Activated T-cell treated with anti-CD3 and anti-CD28 coated beads, Interleukin-2, amount 50 U/mL, for 4 hours (primary cell): Measurements from ENCODE around the gene ABO. TPM values are rescaled to one million over a fixed set of nuclear protein-coding genes. Genes with fewer than 3 reads are reported as not detected.
"Not testable (repeated sequence)": the region's sequence is repeated elsewhere in the genome, so short reads cannot be mapped to it uniquely, and the experiment has no call there.

Experiments
- ATAC-seq, 2 donors: fragments of 200-7000 bp; cut with Tn5 transposase; one replicate each; pipeline ENCODE4 v1.10.0; 2021
- DNase-seq: peaks from one replicate; pipeline ENCODE4 v3.0.0-alpha.2; 2020
- H3K27me3 Mint-ChIP-seq: one replicate; pipeline ENCODE4 v1.8.0; 2021; ENCODE audit warnings: low read depth, mixed read lengths
- H3K36me3 Mint-ChIP-seq: one replicate; pipeline ENCODE4 v1.8.0; 2022; ENCODE audit warnings: mixed read lengths; ENCODE audit not compliant: insufficient read depth
- H3K4me1 Mint-ChIP-seq: one replicate; pipeline ENCODE4 v1.8.0; 2021; ENCODE audit warnings: low read depth, mixed read lengths
- H3K4me3 Mint-ChIP-seq: one replicate; pipeline ENCODE4 v1.8.0; 2021; ENCODE audit warnings: mild to moderate bottlenecking, moderate library complexity, mixed read lengths
- H3K9me3 Mint-ChIP-seq: one replicate; pipeline ENCODE4 v1.8.0; 2021; ENCODE audit warnings: mixed read lengths
- total RNA-seq, 3 donors: library from RNA; stranded (reverse); gene quantifications; one replicate each; pipeline ENCODE4 v1.2.1, GENCODE V29; 2021

ABO gene
- total RNA-seq = under 1 TPM in 1 of 3 donors, not detected in 2; 0.08 TPM

GRCh38 chr9:133275105-133276000, at the start of gene ABO:
Gene ABO (minus strand): TSS chr9:133275201.
- H3K4me3 Mint-ChIP-seq = no peak within 1 kb of the TSS
- peaks cover 2% of the 10 kb centered on the region for H3K4me1 Mint-ChIP-seq
- no peaks in the 10 kb centered on the region for H3K36me3 Mint-ChIP-seq
- ATAC-seq (peak; percentile 18 to 25), DNase-seq (no peak)
- H3K9me3 Mint-ChIP-seq = no peaks in the 10 kb centered on the region
- H3K27me3 Mint-ChIP-seq = peaks cover 52% of the 10 kb centered on the region

DNA sequence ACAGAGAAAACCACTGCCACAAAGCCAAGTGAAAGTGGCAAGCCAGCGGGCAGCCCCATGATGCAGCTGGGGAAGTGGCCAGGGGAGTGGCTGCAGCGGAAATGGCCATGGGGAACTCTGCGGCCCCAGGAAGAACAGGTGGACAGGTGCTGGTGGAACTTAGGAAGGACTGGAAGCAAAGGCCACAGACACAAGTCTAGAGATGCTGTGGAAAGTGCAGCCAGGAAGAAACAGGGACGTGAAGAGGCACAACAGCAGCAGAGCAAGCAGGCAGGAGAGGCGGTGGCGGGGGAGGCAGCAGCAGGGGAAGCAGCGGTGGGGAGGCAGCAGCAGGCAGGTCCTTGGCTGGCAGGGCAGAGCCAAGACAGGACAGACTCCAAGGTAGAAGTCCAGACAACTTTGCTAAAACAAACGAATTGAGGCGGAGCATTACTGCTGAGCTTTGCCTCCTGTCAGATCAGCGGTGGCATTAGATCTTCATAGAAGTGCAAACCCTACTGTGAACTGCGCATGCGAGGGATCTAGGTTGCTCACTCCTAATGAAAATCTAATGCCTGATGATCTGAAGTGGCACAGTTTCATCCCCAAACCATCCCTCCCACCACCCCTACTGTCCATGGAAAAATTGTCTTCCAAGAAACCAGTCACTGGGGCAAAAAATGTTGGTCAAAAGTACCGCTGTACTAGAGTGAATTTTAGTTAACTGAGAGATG, 49.1 kb upstream of the ABO start:
- Mint-ChIP-seq H3K4me1 (no peaks in the 10 kb centered on the region), H3K27me3 (peaks cover 2% of the 10 kb centered on the region), H3K9me3 (no peaks in the 10 kb centered on the region), H3K4me3 (no peak overlapping the region), H3K36me3 (peaks cover 9% of the 10 kb centered on the region)
- no peak for DNase-seq
- ATAC-seq = no peak

DNA sequence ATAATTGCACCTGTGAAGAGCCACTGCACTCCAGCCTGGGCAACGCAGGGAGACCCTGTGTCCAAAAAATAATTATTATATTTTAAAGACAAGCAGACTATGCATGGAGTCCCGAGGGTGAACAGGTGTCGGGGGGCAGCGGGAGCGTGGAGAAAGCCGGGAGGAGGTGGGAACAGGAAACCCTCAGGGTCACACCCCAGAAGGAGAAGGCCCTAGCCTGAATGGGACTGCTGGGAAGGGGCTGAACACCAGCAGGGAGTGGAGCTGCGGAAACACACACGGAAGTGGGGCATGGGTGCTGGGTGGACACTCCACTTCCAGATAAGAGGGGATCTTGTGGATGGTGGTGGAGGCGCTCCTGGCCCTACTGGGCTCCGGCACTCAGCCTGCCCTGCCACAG, 48.2 kb upstream of the ABO start:
- ATAC-seq = no peak
- peaks cover 3% of the 10 kb centered on the region for H3K36me3 Mint-ChIP-seq

GRCh38 chr9:133322701-133323100, 47.7 kb upstream of the ABO start:
- no peaks in the 10 kb centered on the region for H3K4me1 Mint-ChIP-seq
- peaks cover 2% of the 10 kb centered on the region for H3K36me3 Mint-ChIP-seq
- no peaks in the 10 kb centered on the region for H3K9me3 Mint-ChIP-seq
- peaks cover 4% of the 10 kb centered on the region for H3K27me3 Mint-ChIP-seq
- ATAC-seq = no peak
- H3K4me3 Mint-ChIP-seq = no peak overlapping the region
- no peak for DNase-seq

More for the DNA sequence above, 48.2 kb upstream of the ABO start:
- Mint-ChIP-seq H3K27me3 (peaks cover 4% of the 10 kb centered on the region), H3K4me3 (no peak overlapping the region), H3K4me1 (no peaks in the 10 kb centered on the region), H3K9me3 (no peaks in the 10 kb centered on the region)
- no peak for DNase-seq

- ATAC-seq = no peak
- DNase-seq = no peak
- Mint-ChIP-seq H3K4me1 (no peaks in the 10 kb centered on the region), H3K27me3 (peaks cover 4% of the 10 kb centered on the region), H3K36me3 (no peaks in the 10 kb centered on the region), H3K9me3 (no peaks in the 10 kb centered on the region), H3K4me3 (no peak overlapping the region)
Observed at GRCh38 chr9:133321411-133321935, 46.5 kb upstream of the ABO start.

DNA sequence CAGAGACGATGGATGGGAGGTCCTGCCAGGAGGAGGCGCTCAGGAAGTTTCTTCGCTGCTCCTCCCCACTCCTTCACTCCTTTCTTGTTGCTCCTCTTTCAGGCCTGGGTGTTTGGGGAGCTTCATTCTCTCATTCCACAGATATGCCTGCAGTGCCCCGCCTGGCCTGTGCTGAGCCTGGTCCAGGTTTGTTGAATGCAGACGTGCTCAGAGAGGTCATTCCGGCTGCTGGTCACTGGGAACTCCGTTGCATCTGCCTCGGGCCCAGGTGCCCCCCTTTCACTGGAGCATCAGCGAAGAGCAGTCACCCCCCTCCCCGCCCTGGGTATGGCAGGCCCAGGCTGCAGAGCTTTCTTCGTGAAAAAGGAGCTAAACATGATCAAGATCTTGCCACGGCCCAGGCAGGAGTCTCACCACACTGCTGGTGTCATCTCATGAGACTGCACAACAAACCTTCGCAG, 45.5 kb upstream of the ABO start:
- H3K4me3 Mint-ChIP-seq = no peak overlapping the region
- no peaks in the 10 kb centered on the region for H3K4me1 Mint-ChIP-seq
- no peaks in the 10 kb centered on the region for H3K36me3 Mint-ChIP-seq
- DNase-seq (no peak), ATAC-seq (no peak)
- peaks cover 5% of the 10 kb centered on the region for H3K27me3 Mint-ChIP-seq
- no peaks in the 10 kb centered on the region for H3K9me3 Mint-ChIP-seq

GRCh38 chr9:133317551-133317950, 42.5 kb upstream of the ABO start:
- not testable (repeated sequence) for ATAC-seq, H3K4me1 Mint-ChIP-seq, H3K4me3 Mint-ChIP-seq, H3K27me3 Mint-ChIP-seq, H3K9me3 Mint-ChIP-seq, DNase-seq, H3K36me3 Mint-ChIP-seq

DNA sequence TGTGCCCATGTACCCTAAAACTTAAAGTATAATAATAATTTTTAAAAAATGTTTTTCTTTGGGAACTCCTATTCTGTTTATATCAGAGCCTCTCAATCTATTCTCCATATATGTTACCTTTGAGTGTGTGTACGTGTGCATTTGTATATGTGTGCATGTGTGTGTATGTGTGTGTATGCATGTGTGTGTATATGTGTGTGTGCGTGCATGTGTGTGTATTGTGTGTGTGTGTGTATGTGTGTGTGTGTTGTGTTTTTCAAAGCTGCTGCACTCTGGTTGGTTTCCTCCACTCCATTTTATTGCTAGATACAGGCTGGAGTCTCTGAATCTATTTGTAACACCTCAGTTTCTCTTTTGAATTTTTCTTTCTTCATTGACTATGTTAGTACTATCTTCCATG, 41.0 kb upstream of the ABO start:
- no peak for ATAC-seq
- no peaks in the 10 kb centered on the region for H3K4me1 Mint-ChIP-seq
- no peaks in the 10 kb centered on the region for H3K36me3 Mint-ChIP-seq
- H3K27me3 Mint-ChIP-seq = peaks cover 5% of the 10 kb centered on the region
- DNase-seq = no peak
- no peaks in the 10 kb centered on the region for H3K9me3 Mint-ChIP-seq
- H3K4me3 Mint-ChIP-seq = no peak overlapping the region

DNA sequence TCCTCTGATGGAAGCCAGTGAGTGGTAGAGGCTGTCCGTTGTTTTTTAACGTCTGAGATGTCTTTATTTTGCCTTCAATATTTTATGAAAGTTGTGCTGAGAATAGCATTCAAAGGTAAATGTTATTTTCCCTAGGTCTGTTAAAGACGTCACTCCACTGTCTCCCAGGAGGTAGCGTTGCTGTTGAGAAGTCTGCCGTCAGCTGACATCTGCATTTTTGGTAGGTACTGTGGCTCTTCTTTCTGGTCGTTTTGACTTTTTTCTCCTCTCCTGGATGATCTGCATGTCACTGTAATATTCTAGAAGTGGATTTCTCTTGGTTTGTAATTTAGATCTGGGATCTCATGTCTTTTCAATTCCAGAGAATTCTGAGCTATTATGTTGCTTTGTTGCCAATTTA, 34.6 kb upstream of the ABO start:
- ATAC-seq = no peak
- Mint-ChIP-seq H3K4me3 (no peak overlapping the region), H3K36me3 (no peaks in the 10 kb centered on the region), H3K27me3 (peaks cover 19% of the 10 kb centered on the region), H3K4me1 (no peaks in the 10 kb centered on the region), H3K9me3 (no peaks in the 10 kb centered on the region)
- DNase-seq = no peak

GRCh38 chr9:133307301-133307700, 32.3 kb upstream of the ABO start:
- Mint-ChIP-seq H3K27me3 (peaks cover 19% of the 10 kb centered on the region), H3K4me3 (no peak overlapping the region), H3K4me1 (no peaks in the 10 kb centered on the region), H3K9me3 (no peaks in the 10 kb centered on the region), H3K36me3 (no peaks in the 10 kb centered on the region)
- ATAC-seq (no peak), DNase-seq (no peak)

DNA sequence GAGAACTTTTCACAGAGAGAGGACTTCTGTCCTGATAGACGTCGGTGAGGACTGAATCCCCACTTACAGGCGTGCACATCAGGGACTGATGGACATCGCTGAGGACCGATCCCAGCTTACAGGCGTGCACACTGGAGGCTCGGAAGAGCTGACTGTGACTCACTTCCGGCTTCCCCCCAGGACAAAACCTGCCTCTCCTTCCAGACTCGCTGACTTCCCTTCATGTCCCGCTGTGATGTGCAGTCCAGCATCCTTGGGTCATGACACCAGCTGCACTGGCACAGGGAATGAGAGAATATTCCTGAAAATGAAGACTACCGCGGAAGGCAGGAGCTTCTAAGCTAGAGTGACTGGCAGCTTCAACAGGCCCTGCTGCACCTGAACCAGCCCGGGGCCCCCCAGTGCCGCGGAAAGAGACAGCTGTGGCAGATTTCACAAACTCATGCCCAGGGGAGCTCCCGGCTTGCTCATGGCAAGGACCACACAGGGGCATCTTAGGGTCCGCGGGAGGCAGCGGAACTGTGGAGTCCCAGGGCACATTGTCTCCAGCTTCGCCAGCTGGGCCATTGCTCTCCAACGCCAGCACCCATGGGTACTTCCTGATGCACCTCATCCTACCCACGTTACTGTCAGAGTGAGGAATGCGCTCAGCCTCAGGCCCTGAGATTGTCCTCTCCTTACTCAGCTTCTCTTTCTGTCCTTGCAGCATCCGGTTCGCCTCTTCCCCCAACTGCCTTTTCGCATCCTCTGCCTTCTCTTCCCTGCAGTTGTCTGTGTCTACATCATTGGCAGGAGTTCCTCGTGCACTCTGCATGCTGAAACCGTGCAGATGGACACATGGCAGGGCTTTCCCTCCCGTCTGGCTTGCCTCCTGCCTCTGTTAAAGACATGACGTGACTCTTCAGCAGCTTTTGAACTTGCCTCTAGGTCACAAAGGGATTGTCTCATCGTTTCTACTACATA, 31.5 kb upstream of the ABO start:
- no peak for ATAC-seq

GRCh38 chr9:133305731-133306130, 30.7 kb upstream of the ABO start:
- DNase-seq (no peak), ATAC-seq (no peak)
- H3K9me3 Mint-ChIP-seq = no peaks in the 10 kb centered on the region
- peaks cover 19% of the 10 kb centered on the region for H3K27me3 Mint-ChIP-seq
- no peaks in the 10 kb centered on the region for H3K36me3 Mint-ChIP-seq
- H3K4me3 Mint-ChIP-seq = no peak overlapping the region
- no peaks in the 10 kb centered on the region for H3K4me1 Mint-ChIP-seq

More for the DNA sequence above, 31.5 kb upstream of the ABO start:
- H3K9me3 Mint-ChIP-seq = no peaks in the 10 kb centered on the region
- H3K36me3 Mint-ChIP-seq = no peaks in the 10 kb centered on the region
- H3K4me3 Mint-ChIP-seq = no peak overlapping the region
- DNase-seq = no peak
- H3K27me3 Mint-ChIP-seq = peaks cover 19% of the 10 kb centered on the region
- H3K4me1 Mint-ChIP-seq = no peaks in the 10 kb centered on the region

DNA sequence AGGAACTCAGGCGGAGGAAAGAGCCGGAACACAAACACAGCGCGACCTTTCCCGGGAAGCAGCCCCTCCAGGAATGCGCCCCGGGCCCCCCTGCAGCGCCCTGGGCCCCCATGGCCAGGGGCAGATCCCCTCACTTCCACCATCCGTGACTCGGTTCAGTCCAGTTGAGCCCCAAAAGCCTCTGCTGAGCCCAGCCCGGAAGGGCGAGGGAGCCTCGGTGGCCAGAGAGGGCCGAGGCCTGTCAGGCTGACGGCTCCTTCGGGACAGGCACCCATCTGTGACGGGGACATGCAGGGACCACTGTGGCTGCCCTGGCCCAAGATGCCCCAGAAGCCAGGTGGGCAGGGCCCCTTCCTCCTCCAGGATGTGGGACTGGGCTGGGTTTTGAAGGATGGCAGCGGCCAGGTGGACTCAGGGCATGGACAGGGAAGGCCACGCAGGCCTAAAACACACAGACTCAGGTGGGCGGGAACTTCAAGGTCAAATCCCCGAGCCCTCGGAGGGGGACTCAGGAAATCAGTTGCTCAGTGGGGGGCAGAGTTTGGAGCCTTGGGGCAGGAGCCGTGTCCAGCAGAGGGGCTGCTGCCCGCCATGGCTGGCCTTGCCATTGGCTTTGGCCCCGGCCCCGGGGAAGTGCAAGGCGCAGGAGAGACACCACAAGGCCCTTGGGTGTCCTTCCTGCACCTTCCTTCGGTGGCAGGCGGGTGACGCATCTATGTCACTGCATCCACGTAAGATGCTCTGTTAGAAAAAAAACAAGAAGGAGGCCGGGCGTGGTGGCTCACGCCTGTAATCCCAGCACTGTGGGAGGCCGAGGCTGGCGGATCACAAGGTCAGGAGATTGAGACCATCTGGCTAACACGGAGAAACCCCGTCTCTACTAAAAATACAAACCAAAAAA, 29.7 kb upstream of the ABO start:
- no peaks in the 10 kb centered on the region for H3K4me1 Mint-ChIP-seq
- H3K36me3 Mint-ChIP-seq = no peaks in the 10 kb centered on the region
- ATAC-seq = no peak
- H3K27me3 Mint-ChIP-seq = peaks cover 15% of the 10 kb centered on the region
- H3K9me3 Mint-ChIP-seq = no peaks in the 10 kb centered on the region
- no peak overlapping the region for H3K4me3 Mint-ChIP-seq
- DNase-seq = no peak
